ENCODE measurements around the gene DLEC1. TPM values are rescaled to one million over a fixed set of nuclear protein-coding genes. Genes with fewer than 3 reads are reported as not detected.
"Not testable (repeated sequence)": the region's sequence is repeated elsewhere in the genome, so short reads cannot be mapped to it uniquely, and the experiment has no call there.

DLEC1 gene
- polyA plus RNA-seq, 2 of the 4 experiments (the other 2 are of a cell fraction) = 0.10 TPM; not detected in 1

DNA sequence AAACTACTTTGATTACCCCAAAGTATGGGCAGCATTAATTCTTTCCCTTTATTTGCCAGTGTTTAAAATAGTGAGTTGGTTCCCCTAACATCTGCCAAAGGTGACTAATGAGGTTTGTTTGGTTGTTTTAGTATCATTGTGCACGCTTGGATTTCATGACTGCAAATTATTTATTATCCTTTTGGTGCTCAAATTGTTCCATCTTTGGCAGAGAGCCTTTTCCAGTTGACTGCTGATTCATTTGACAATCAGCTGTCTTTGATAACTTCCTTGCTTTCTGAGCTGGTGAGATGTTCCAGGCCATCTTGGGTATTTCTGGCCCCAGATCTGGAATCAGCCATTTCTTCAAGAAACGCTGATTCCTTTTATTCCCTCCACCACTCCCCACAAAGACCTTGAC lies 8.9 kb downstream of the DLEC1 start (continued):
- TF ChIP-seq EHMT2 (IDR thresholded peaks at IDR 0.05; ENCODE audit: low read depth) = no peak
- TF ChIP-seq NPAS2 (CRISPR knock-in tag; IDR thresholded peaks at IDR 0.05; ENCODE audit: borderline replicate concordance) = no peak
- TF ChIP-seq JUNB (IDR thresholded peaks at IDR 0.05) = no peak
- no peak for TF ChIP-seq FOXS1 (CRISPR knock-in tag; IDR thresholded peaks at IDR 0.05)

- no peak overlapping the region for H3K4me3 ChIP-seq
- H3K9me3 ChIP-seq = no peaks in the 10 kb centered on the region
- DNase-seq (ENCODE audit: low read depth in 1 of 2, low spot score in 1 of 2) = no peak
- ChIA-PET CTCF (no interaction called here), POLR2A (no interaction called here)
- no peak overlapping the region for H3K27ac ChIP-seq
- H3K4me2 ChIP-seq = no peak overlapping the region
- TF ChIP-seq HOXA7 (CRISPR knock-in tag; IDR thresholded peaks at IDR 0.05) = no peak
- TF ChIP-seq BHLHE40 (IDR thresholded peaks at IDR 0.05; ENCODE audit: low read depth, low read length) = no peak
- no peak for TF ChIP-seq KDM1A (IDR thresholded peaks at IDR 0.05; ENCODE audit: low read depth)
- TF ChIP-seq, protein P1, sequence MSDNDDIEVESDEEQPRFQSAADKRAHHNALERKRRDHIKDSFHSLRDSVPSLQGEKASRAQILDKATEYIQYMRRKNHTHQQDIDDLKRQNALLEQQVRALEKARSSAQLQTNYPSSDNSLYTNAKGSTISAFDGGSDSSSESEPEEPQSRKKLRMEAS (IDR thresholded peaks at IDR 0.05) = no peak
- no peak for TF ChIP-seq RNF2 (IDR thresholded peaks at IDR 0.05; ENCODE audit: borderline replicate concordance, low read depth)
- no peak for TF ChIP-seq PBX3 (IDR thresholded peaks at IDR 0.05)
- TF ChIP-seq, protein P2, sequence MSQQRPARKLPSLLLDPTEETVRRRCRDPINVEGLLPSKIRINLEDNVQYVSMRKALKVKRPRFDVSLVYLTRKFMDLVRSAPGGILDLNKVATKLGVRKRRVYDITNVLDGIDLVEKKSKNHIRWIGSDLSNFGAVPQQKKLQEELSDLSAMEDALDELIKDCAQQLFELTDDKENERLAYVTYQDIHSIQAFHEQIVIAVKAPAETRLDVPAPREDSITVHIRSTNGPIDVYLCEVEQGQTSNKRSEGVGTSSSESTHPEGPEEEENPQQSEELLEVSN (IDR thresholded peaks at IDR 0.05; ENCODE audit: borderline replicate concordance, low read depth) = no peak
- TF ChIP-seq, protein P3, sequence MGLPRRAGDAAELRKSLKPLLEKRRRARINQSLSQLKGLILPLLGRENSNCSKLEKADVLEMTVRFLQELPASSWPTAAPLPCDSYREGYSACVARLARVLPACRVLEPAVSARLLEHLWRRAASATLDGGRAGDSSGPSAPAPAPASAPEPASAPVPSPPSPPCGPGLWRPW (IDR thresholded peaks at IDR 0.05) = no peak
- TF ChIP-seq NR3C1 (IDR thresholded peaks at IDR 0.05) = no peak
- WGBS (ENCODE audit: missing lambda C conversion rate) = 63% methylated on average over 4 of the region's 4 CpGs
- no peak for FAIRE-seq
- H3K4me1 ChIP-seq = no peaks in the 10 kb centered on the region
- ATAC-seq = no peak
These were observed 10.5 kb downstream of the DLEC1 start for GRCh38 chr3:38049358-38050126.

DNA sequence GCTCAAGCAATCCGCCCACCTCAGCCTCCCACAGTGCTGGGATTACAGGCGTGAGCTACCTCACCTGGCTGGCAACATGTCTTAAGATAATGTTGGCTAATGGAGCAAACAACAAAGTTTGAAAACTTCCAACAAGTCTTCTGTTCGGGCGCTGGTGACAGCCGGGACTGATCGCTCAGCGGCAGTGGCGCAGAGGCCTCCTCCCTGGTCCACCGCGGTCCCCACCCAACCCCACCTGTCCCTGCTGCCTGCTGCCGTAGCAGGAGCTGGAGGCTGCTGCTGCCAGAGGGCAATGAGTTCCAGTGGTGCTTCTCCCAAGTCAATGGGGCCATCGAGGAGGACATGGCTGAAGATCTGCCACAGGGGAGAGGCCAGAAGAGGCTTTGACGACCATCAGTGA lies 12.1 kb downstream of the DLEC1 start:
- CTCF ChIA-PET = no interaction called here
- 75% methylated on average over 11 of the region's 13 CpGs for WGBS (ENCODE audit: missing lambda C conversion rate)
- FAIRE-seq (no peak), DNase-seq (ENCODE audit: low read depth in 1 of 2, low spot score in 1 of 2) (no peak), ATAC-seq (no peak)
- H3K9me3 ChIP-seq = no peaks in the 10 kb centered on the region
- TF ChIP-seq, protein P4, sequence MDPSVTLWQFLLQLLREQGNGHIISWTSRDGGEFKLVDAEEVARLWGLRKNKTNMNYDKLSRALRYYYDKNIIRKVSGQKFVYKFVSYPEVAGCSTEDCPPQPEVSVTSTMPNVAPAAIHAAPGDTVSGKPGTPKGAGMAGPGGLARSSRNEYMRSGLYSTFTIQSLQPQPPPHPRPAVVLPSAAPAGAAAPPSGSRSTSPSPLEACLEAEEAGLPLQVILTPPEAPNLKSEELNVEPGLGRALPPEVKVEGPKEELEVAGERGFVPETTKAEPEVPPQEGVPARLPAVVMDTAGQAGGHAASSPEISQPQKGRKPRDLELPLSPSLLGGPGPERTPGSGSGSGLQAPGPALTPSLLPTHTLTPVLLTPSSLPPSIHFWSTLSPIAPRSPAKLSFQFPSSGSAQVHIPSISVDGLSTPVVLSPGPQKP (IDR thresholded peaks at IDR 0.05; ENCODE audit: low read depth, low read length) = no peak
- TF ChIP-seq FOXS1 (CRISPR knock-in tag; IDR thresholded peaks at IDR 0.05) (no peak), TP53 (CRISPR knock-in tag; IDR thresholded peaks at IDR 0.05) (no peak), POLR2A (IDR thresholded peaks at IDR 0.05; ENCODE audit: low read length) (no peak), NFE2L2 (conservative IDR thresholded peaks at IDR 0.05; ENCODE audit: low read length) (no peak), HEYL (CRISPR knock-in tag; IDR thresholded peaks at IDR 0.05) (no peak), CHD4 (IDR thresholded peaks at IDR 0.05; ENCODE audit: borderline replicate concordance) (no peak), CEBPB (IDR thresholded peaks at IDR 0.05) (no peak), CBX8 (IDR thresholded peaks at IDR 0.05) (no peak), ZFP36 (IDR thresholded peaks at IDR 0.05; ENCODE audit: borderline replicate concordance, partially characterized antibody) (no peak), USF2 (IDR thresholded peaks at IDR 0.05) (no peak), GATA3 (IDR thresholded peaks at IDR 0.05; ENCODE audit: borderline replicate concordance) (no peak), ATOH8 (CRISPR knock-in tag; IDR thresholded peaks at IDR 0.05; ENCODE audit: low read depth) (no peak), RARB (CRISPR knock-in tag; IDR thresholded peaks at IDR 0.05) (no peak), RCOR1 (IDR thresholded peaks at IDR 0.05; ENCODE audit: low read depth, low read length) (no peak), KDM5A (IDR thresholded peaks at IDR 0.05) (no peak), TFCP2L1 (CRISPR knock-in tag; IDR thresholded peaks at IDR 0.05) (no peak), POLR2AphosphoS2 (conservative IDR thresholded peaks at IDR 0.05; ENCODE audit: low read length) (no peak), ZC3H11A (IDR thresholded peaks at IDR 0.05) (no peak), CHD2 (IDR thresholded peaks at IDR 0.05; ENCODE audit: low read length, partially characterized antibody) (no peak)
- no peak overlapping the region for H3K27ac ChIP-seq
- H3K4me3 ChIP-seq = no peak overlapping the region
- no peak overlapping the region for H3K4me2 ChIP-seq
- no peaks in the 10 kb centered on the region for H3K4me1 ChIP-seq
- POLR2A ChIA-PET = no interaction called here

DNA sequence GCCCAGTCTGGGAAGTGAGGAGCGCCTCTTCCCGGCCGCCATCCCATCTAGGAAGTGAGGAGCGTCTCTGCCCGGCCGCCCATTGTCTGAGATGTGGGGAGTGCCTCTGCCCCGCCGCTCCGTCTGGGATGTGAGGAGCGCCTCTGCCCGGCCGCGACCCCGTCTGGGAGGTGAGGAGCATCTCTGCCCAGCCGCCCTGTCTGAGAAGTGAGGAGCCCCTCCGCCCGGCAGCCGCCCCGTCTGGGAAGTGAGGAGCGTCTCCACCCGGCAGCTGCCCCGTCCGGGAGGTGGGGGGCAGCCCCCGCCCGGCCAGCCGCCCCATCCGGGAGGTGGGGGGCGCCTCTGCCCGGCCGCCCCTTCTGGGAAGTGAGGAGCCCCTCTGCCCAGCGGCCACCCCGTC lies 14.3 kb downstream of the DLEC1 start:
- H3K4me3 ChIP-seq; CTCF ChIA-PET; H3K4me2 ChIP-seq; H3K9me3 ChIP-seq; H3K27ac ChIP-seq; POLR2A ChIA-PET; FAIRE-seq; DNase-seq (ENCODE audit: low read depth in 1 of 2, low spot score in 1 of 2); ATAC-seq; H3K4me1 ChIP-seq: not testable (repeated sequence)
- 85% methylated on average over 3 of the region's 32 CpGs for WGBS (ENCODE audit: missing lambda C conversion rate)

Data from A549 (cell line).